HepG2 (cell line): ENCODE measurements around the gene ARHGAP23. TPM values are rescaled to one million over a fixed set of nuclear protein-coding genes. Genes with fewer than 3 reads are reported as not detected.
A peak's percentile ranks its signal among the peaks of the same experiment; 100 is the strongest.

ENCODE experiments used
- ATAC-seq: fragments of 200-7000 bp; cut with Tn5 transposase; 3 replicates; pipeline ENCODE4 v1.9.1; 2020; ENCODE audit warnings: mild to moderate bottlenecking, moderate library complexity
- BruUV-seq: library from RNA; stranded (reverse); fragments of 400-500 nt; replicated peaks from 2 replicates; lab custom pipeline; 2021; lab: Mats Ljungman, UMichigan
- CTCF ChIA-PET: fragments of 300-600 bp; formaldehyde crosslinking; extraction: SDS; loops from one replicate; lab custom pipeline; 2021; ENCODE audit warnings: low total read pairs, inconsistent platforms, low intra/inter-chr PET ratio; lab: Yijun Ruan, JAX
- POLR2A ChIA-PET: fragments of 350-600 bp; sonication (Branson Sonifier 250); formaldehyde crosslinking; loops from one replicate; lab custom pipeline; 2020; ENCODE audit warnings: antibody characterized with exemption, inconsistent platforms; lab: Yijun Ruan, JAX
- DNase-seq: peaks from one replicate; pipeline ENCODE4 v3.0.0-alpha.2; 2015; ENCODE audit warnings: low spot score
- FAIRE-seq: peaks from 3 replicates; lab custom pipeline; 2011; peaks lifted over from hg19 to GRCh38; lab: Jason Lieb, UNC
- H2AFZ ChIP-seq: one replicate; pipeline ENCODE4 v1.6.1; 2011; ENCODE audit warnings: low read length, inconsistent platforms
- H3K27ac ChIP-seq: fragments of 300-600 bp; 3 replicates; pipeline ENCODE4 v1.8.0; 2011; ENCODE audit warnings: mixed run types, mild to moderate bottlenecking, mixed read lengths, low read length, inconsistent platforms; ENCODE audit not compliant: insufficient read depth; ENCODE audit errors: extremely low read length
- H3K27me3 ChIP-seq, 2 experiments: fragments of 200-600 bp in 1 of 2; 2 replicates in 1 of 2; 3 replicates in 1 of 2; pipeline versions ENCODE4 v1.6.0 to v1.8.0; 2011; ENCODE audit warnings: low read length in 2 of 2, mild to moderate bottlenecking in 2 of 2, moderate library complexity in 2 of 2, inconsistent platforms in 1 of 2; ENCODE audit not compliant: insufficient read depth in 2 of 2, control insufficient read depth in 1 of 2
- H3K36me3 ChIP-seq, 2 experiments: fragments of 200-600 bp in 1 of 2; replicated peaks in 1 of 2; 2 replicates in 1 of 2; 3 replicates in 1 of 2; pipeline versions ENCODE4 v1.5.1 to v1.8.0; 2011; ENCODE audit warnings: low read length in 2 of 2, inconsistent platforms in 1 of 2; ENCODE audit not compliant: insufficient read depth in 2 of 2, control insufficient read depth in 1 of 2
- H3K4me1 ChIP-seq: 2 replicates; pipeline ENCODE4 v1.5.1; 2012; ENCODE audit warnings: low read length, inconsistent platforms; ENCODE audit not compliant: insufficient read depth
- H3K4me2 ChIP-seq: 2 replicates; pipeline ENCODE4 v1.6.0; 2011; ENCODE audit warnings: low read depth, low read length, inconsistent platforms
- H3K4me3 ChIP-seq, 3 experiments: fragments of 200-600 bp in 1 of 3; sonication (generic), shearing (Covaris generic) in 1 of 3; replicated peaks in 1 of 3; 2 replicates each; pipeline ENCODE4 v1.5.1; 2011 to 2016; ENCODE audit warnings: low read length in 3 of 3, inconsistent platforms in 2 of 3, low read depth in 2 of 3, mild to moderate bottlenecking in 2 of 3, control low read depth in 1 of 3, mixed read lengths in 1 of 3; ENCODE audit not compliant: insufficient read depth in 1 of 3
- H3K79me2 ChIP-seq: one replicate; pipeline ENCODE4 v1.6.1; 2011; ENCODE audit warnings: low read length, inconsistent platforms; ENCODE audit not compliant: insufficient read depth
- H3K9ac ChIP-seq: 2 replicates; pipeline ENCODE4 v1.6.0; 2011; ENCODE audit warnings: mild to moderate bottlenecking, low read depth, low read length, inconsistent platforms; ENCODE audit not compliant: insufficient read depth
- H3K9me3 ChIP-seq: 2 replicates; pipeline ENCODE4 v1.5.1; 2012; ENCODE audit warnings: mild to moderate bottlenecking, low read length
- H4K20me1 ChIP-seq: 2 replicates; pipeline ENCODE4 v1.6.0; 2011; ENCODE audit warnings: inconsistent platforms, mild to moderate bottlenecking, low read length, moderate library complexity; ENCODE audit not compliant: insufficient read depth
- CEBPZ ChIP-seq: IDR thresholded peaks from 2 replicates; pipeline ENCODE4 v1.6.1; 2012; ENCODE audit warnings: low read length, improper control_type of control experiment
- CTCF ChIP-seq: sonication (generic); formaldehyde crosslinking; IDR thresholded peaks from 2 replicates; pipeline ENCODE4 v1.5.0; 2020; ENCODE audit warnings: mild to moderate bottlenecking, missing genetic modification reagents, moderate library complexity
- NR0B2 ChIP-seq: sonication (generic); formaldehyde crosslinking; IDR thresholded peaks from 2 replicates; pipeline ENCODE4 v1.4.0; 2020; ENCODE audit warnings: mild to moderate bottlenecking, missing genetic modification reagents
- ZNF224 ChIP-seq: sonication (generic); formaldehyde crosslinking; IDR thresholded peaks from 2 replicates; pipeline ENCODE4 v1.5.0; 2020; ENCODE audit warnings: mild to moderate bottlenecking, missing genetic modification reagents
- ZNF451 ChIP-seq: sonication (generic); formaldehyde crosslinking; IDR thresholded peaks from 2 replicates; pipeline ENCODE4 v1.5.0; 2020; ENCODE audit warnings: mild to moderate bottlenecking, missing genetic modification reagents
- ZNF619 ChIP-seq: sonication (generic); formaldehyde crosslinking; IDR thresholded peaks from 2 replicates; pipeline ENCODE4 v1.4.0; 2020; ENCODE audit warnings: mild to moderate bottlenecking, missing genetic modification reagents
- ZNF768 ChIP-seq: sonication (generic); formaldehyde crosslinking; IDR thresholded peaks from 2 replicates; pipeline ENCODE4 v1.4.0; 2020; ENCODE audit warnings: missing genetic modification reagents
- WGBS: methylation state at CpG from one replicate; pipeline ENCODE4 v1.1.6; 2017; ENCODE audit warnings: low lambda C conversion rate; 5-methylcytosine and 5-hydroxymethylcytosine counted together
- in situ Hi-C: cut with HindIII; loops from 2 replicates; pipeline ENCODE4 v1.10.0; 2017; ENCODE audit warnings: low pct_unique_long_range_greater_than_20kb; ENCODE audit not compliant: extremely low pct_ligation_motif_present
- intact Hi-C: fragments of 100-400 bp; cut with micrococcal nuclease; formaldehyde crosslinking; loops from one replicate; pipeline ENCODE4 v1.10.0; 2022; ENCODE audit not compliant: unreplicated experiment
- polyA plus RNA-seq, 8 experiments: library from polyadenylated mRNA; depleted of rRNA in 3 of 8; stranded (reverse) in 7 of 8; unstranded in 1 of 8; fragments of >200 nt; fragmentation: Illumina TruSeq in 4 of 8; extraction: Trizol in 4 of 8; gene quantifications; 2 replicates each; pipeline versions ENCODE4 v1.2.1 to v1.2.3, GENCODE V29; 2011 to 2016; ENCODE audit warnings: low read depth in 4 of 8, missing spikeins in 1 of 8, mixed read lengths in 1 of 8; ENCODE audit not compliant: insufficient read depth in 1 of 8
- total RNA-seq, 5 experiments: library from RNA; depleted of rRNA; stranded (reverse); fragments of >200 nt; fragmentation: Illumina TruSeq; extraction: Trizol; gene quantifications; 2 replicates each; pipeline ENCODE4 v1.2.3, GENCODE V29; 2016; ENCODE audit warnings: low read depth in 1 of 5

The ARHGAP23 gene
- total and polyA plus RNA-seq, 2 of the 13 experiments (the other 11 are each of a cell fraction or from before 2014, with no cell fraction given): 0.03 TPM; not detected in 1

GRCh38 chr17:38456031-38456815 lies 28.0 kb downstream of the ARHGAP23 start:
- H3K9ac ChIP-seq: no peak overlapping the region
- BruUV-seq: no TSS peak
- DNase-seq (no peak), FAIRE-seq (no peak), ATAC-seq (peak; percentile 27)
- H3K36me3 ChIP-seq: no peaks in the 10 kb centered on the region
- H4K20me1 ChIP-seq: peaks cover 8% of the 10 kb centered on the region; the same call in 1 of the 2 replicates
- ChIA-PET CTCF (no interaction called here), POLR2A (no interaction called here)
- H3K4me2 ChIP-seq: no peak overlapping the region
- peaks cover 8% of the 10 kb centered on the region for H3K4me1 ChIP-seq
- H3K79me2 ChIP-seq: no peaks in the 10 kb centered on the region
- TF ChIP-seq ZNF451 (no peak), CTCF (peak; percentile 30; the same call in 1 of the 2 replicates)
- intact Hi-C loops: no loop called here
- no peak overlapping the region for H3K27ac ChIP-seq
- H3K27me3 ChIP-seq: peaks cover 31 to 93% of the 10 kb centered on the region in 2 experiments; a peak in 4 of 5 replicates
- H3K4me3 ChIP-seq: no peak overlapping the region
- H2AFZ ChIP-seq: no peak overlapping the region
- in situ Hi-C loops: no loop called here
- H3K9me3 ChIP-seq: no peaks in the 10 kb centered on the region
- WGBS: 23% methylated on average over 9 of the region's 9 CpGs

- Histone ChIP-seq H3K79me2 (no peaks in the 10 kb centered on the region), H3K9ac (no peak overlapping the region), H3K4me3 (no peak overlapping the region), H2AFZ (no peak overlapping the region), H3K9me3 (no peaks in the 10 kb centered on the region), H3K27me3 (peaks cover 31 to 89% of the 10 kb centered on the region in 2 experiments; a peak in 4 of 5 replicates), H4K20me1 (peaks cover 8% of the 10 kb centered on the region; the same call in 1 of the 2 replicates), H3K4me1 (no peaks in the 10 kb centered on the region), H3K27ac (no peak overlapping the region), H3K36me3 (no peaks in the 10 kb centered on the region), H3K4me2 (no peak overlapping the region)
- DNase-seq (no peak), FAIRE-seq (no peak), ATAC-seq (no peak)
- WGBS: 7% methylated on average over 15 of the region's 18 CpGs
- in situ Hi-C loops: no loop called here
- intact Hi-C loops: no loop called here
- POLR2A ChIA-PET: no interaction called here
- CTCF ChIA-PET: interaction anchor here (0.5 to 0.6 kb wide), 2 partner anchors 13 to 813 kb away, joined by 3 read pairs; no protein-coding TSS in a partner anchor
- no TSS peak for BruUV-seq
- TF ChIP-seq CEBPZ (no peak), ZNF768 (CRISPR knock-in tag) (peak; percentile 18; the same call in 1 of the 2 replicates), NR0B2 (CRISPR knock-in tag) (no peak), ZNF224 (CRISPR knock-in tag) (no peak), ZNF619 (no peak)
These were observed 29.5 kb downstream of the ARHGAP23 start for GRCh38 chr17:38457577-38458371.
